Peyer's patch (tissue), 4 donors: ENCODE measurements around the gene CABCOCO1. TPM values are rescaled to one million over a fixed set of nuclear protein-coding genes. Genes with fewer than 3 reads are reported as not detected.

Experiments used
- DNase-seq, 3 donors: peaks; one replicate each; pipeline ENCODE4 v3.0.0-alpha.2; 2017 to 2019
- H3K27ac ChIP-seq, 4 donors: fragments of 200-600 bp; sonication (generic); one replicate each; pipeline ENCODE4 v1.5.1; 2016 to 2019
- H3K27me3 ChIP-seq, 2 donors: fragments of 200-600 bp; sonication (generic); one replicate each; pipeline ENCODE4 v1.5.1; 2019
- H3K36me3 ChIP-seq, 3 donors: fragments of 200-600 bp; sonication (generic); one replicate each; pipeline ENCODE4 v1.5.1; 2016 to 2019
- H3K4me1 ChIP-seq, 4 donors: fragments of 200-600 bp; sonication (generic); one replicate each; pipeline ENCODE4 v1.5.1; 2016 to 2019
- H3K4me3 ChIP-seq, 4 donors: fragments of 200-600 bp; sonication (generic); 1 replicate in 3 of 4; 2 replicates in 1 of 4; pipeline ENCODE4 v1.5.1; 2016 to 2019; ENCODE audit warnings: mild to moderate bottlenecking in 1 of 4
- H3K9me3 ChIP-seq, 4 donors: fragments of 200-600 bp; sonication (generic); one replicate each; pipeline ENCODE4 v1.5.1; 2016 to 2019; ENCODE audit warnings: mild to moderate bottlenecking in 1 of 4
- POLR2A ChIP-seq, 2 donors: fragments of 450-650 bp; IDR thresholded peaks; one replicate each; pipeline ENCODE4 v1.5.1; 2017; ENCODE audit warnings: antibody characterized with exemption in 2 of 2, mild to moderate bottlenecking in 2 of 2, moderate library complexity in 2 of 2
- total RNA-seq, 4 donors: library from RNA; depleted of rRNA; stranded (reverse); fragments of >200 nt; gene quantifications; one replicate each; pipeline ENCODE4 v1.1.0, GENCODE V29; 2016
- TF ChIP-seq, protein P1 (sequence below), 6 experiments: fragments of 450-650 bp in 4 of 6; fragments of 200-600 bp in 2 of 6; sonication (generic) in 1 of 6; IDR thresholded peaks; one replicate each; pipeline ENCODE4 v1.5.1; 2017 to 2019; ENCODE audit warnings: antibody characterized with exemption in 6 of 6, mild to moderate bottlenecking in 3 of 6, moderate library complexity in 1 of 6

CABCOCO1 gene
- total RNA-seq, 4 donors from 2014 or later = not detected

DNA sequence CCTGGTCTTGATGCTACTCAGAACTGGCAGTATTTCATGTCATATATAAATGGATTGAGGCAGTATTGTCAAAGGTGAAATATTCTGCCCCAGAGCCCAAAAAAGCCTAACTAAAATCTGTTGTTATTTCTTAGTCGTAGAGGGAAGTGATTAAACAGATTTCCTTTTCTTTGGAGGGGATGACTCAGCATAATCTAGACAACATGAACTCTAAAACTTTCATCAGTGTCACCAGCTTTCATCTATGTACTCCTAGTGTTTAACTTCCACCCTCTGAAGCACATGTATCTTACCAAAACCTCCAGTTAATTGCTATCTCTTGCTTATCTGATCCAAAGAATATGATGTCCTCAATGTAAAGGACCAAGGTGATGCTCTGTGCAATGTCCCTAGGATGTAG is 141.7 kb downstream of the CABCOCO1 start:
- no peak for TF ChIP-seq POLR2A (IDR thresholded peaks at IDR 0.05)
- TF ChIP-seq, protein P1, sequence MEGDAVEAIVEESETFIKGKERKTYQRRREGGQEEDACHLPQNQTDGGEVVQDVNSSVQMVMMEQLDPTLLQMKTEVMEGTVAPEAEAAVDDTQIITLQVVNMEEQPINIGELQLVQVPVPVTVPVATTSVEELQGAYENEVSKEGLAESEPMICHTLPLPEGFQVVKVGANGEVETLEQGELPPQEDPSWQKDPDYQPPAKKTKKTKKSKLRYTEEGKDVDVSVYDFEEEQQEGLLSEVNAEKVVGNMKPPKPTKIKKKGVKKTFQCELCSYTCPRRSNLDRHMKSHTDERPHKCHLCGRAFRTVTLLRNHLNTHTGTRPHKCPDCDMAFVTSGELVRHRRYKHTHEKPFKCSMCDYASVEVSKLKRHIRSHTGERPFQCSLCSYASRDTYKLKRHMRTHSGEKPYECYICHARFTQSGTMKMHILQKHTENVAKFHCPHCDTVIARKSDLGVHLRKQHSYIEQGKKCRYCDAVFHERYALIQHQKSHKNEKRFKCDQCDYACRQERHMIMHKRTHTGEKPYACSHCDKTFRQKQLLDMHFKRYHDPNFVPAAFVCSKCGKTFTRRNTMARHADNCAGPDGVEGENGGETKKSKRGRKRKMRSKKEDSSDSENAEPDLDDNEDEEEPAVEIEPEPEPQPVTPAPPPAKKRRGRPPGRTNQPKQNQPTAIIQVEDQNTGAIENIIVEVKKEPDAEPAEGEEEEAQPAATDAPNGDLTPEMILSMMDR (IDR thresholded peaks at IDR 0.05) = no peak
- Histone ChIP-seq H3K27me3 (no peaks in the 10 kb centered on the region), H3K4me3 (no peak overlapping the region), H3K9me3 (no peaks in the 10 kb centered on the region), H3K4me1 (no peaks in the 10 kb centered on the region), H3K36me3 (no peaks in the 10 kb centered on the region), H3K27ac (no peak overlapping the region)
- no peak for DNase-seq

- H3K27me3 ChIP-seq = no peaks in the 10 kb centered on the region
- no peaks in the 10 kb centered on the region for H3K9me3 ChIP-seq
- no peak for TF ChIP-seq POLR2A (IDR thresholded peaks at IDR 0.05)
- TF ChIP-seq, protein P1 (IDR thresholded peaks at IDR 0.05) = no peak
- DNase-seq = no peak
- no peaks in the 10 kb centered on the region for H3K36me3 ChIP-seq
- H3K4me1 ChIP-seq = no peaks in the 10 kb centered on the region
- no peak overlapping the region for H3K4me3 ChIP-seq
- no peak overlapping the region for H3K27ac ChIP-seq
Measured at GRCh38 chr10:61805091-61805490, 142.4 kb downstream of the CABCOCO1 start.

- no peak for TF ChIP-seq POLR2A (IDR thresholded peaks at IDR 0.05)
- TF ChIP-seq, protein P1 (IDR thresholded peaks at IDR 0.05) = no peak
- no peak for DNase-seq
- H3K27me3 ChIP-seq = no peaks in the 10 kb centered on the region
- no peaks in the 10 kb centered on the region for H3K9me3 ChIP-seq
- no peak overlapping the region for H3K4me3 ChIP-seq
- H3K4me1 ChIP-seq = no peaks in the 10 kb centered on the region
- no peak overlapping the region for H3K27ac ChIP-seq
- no peaks in the 10 kb centered on the region for H3K36me3 ChIP-seq
Measured at GRCh38 chr10:61810263-61810662, 147.5 kb downstream of the CABCOCO1 start.

DNA sequence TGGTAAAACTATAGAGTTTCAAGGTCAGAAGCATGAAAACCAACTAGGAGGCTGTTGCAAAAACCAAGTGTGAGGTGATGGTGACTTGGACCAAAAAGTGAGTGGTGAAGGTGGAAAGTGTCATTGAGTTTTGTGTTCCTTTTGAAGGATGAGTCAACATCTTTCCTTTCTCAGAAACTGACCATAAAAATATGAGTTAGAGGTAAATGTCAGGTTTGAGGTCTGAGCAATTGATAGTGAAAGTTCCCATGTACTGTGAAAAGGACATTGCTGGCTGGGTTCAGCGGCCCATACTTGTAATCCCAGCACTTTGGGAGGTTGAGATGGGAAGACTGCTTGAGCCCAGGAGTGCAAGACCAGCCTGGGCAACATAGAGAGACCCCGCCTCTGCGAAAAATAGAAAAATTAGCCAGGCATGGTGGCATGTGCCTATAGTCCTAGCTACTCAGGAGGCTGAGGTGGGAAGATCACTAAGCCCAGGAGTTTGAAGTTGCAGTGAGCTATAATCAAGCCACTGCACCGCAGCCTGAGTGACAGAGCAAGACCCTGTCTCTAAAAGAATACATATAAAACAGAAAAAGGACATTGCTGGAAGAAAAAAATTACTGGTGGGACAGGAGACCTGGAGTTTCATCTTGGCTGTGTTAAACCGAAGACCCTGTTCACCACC is 149.5 kb downstream of the CABCOCO1 start:
- Histone ChIP-seq H3K36me3 (no peaks in the 10 kb centered on the region), H3K27ac (no peak overlapping the region), H3K27me3 (no peaks in the 10 kb centered on the region), H3K4me3 (no peak overlapping the region), H3K4me1 (no peaks in the 10 kb centered on the region), H3K9me3 (no peaks in the 10 kb centered on the region)
- TF ChIP-seq, protein P1 (IDR thresholded peaks at IDR 0.05) = no peak
- TF ChIP-seq POLR2A (IDR thresholded peaks at IDR 0.05) = no peak
- no peak for DNase-seq

GRCh38 chr10:61812920-61813319 is 150.2 kb downstream of the CABCOCO1 start:
- Histone ChIP-seq H3K9me3 (no peaks in the 10 kb centered on the region), H3K4me3 (no peak overlapping the region), H3K27ac (no peak overlapping the region), H3K27me3 (no peaks in the 10 kb centered on the region), H3K36me3 (no peaks in the 10 kb centered on the region), H3K4me1 (no peaks in the 10 kb centered on the region)
- TF ChIP-seq, protein P1 (IDR thresholded peaks at IDR 0.05) = no peak
- no peak for TF ChIP-seq POLR2A (IDR thresholded peaks at IDR 0.05)
- DNase-seq = no peak

DNA sequence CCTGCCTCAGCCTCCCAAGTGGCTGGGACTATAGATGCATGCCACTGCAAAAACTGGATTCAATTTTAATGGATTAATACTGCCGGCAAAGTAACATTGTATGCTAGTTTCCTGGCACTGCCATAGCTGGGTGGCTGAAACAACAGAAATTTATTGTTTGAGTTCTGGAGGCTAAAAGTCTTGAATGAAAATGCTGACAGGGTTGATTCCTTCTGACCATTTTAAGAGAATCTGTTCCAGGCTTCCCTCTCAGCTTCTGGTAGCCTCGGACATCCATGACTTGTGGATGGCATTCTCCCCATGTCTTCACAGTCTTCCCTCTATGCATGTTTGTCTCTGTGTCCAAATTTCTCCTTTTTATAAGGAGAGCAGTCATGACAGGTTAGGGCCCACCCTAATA is 151.4 kb downstream of the CABCOCO1 start:
- H3K4me3 ChIP-seq = no peak overlapping the region
- H3K36me3 ChIP-seq = no peaks in the 10 kb centered on the region
- no peaks in the 10 kb centered on the region for H3K27me3 ChIP-seq
- no peak for TF ChIP-seq POLR2A (IDR thresholded peaks at IDR 0.05)
- TF ChIP-seq, protein P1 (IDR thresholded peaks at IDR 0.05) = no peak
- DNase-seq = no peak
- no peak overlapping the region for H3K27ac ChIP-seq
- no peaks in the 10 kb centered on the region for H3K4me1 ChIP-seq
- H3K9me3 ChIP-seq = no peaks in the 10 kb centered on the region
